Prostate gland (tissue), 2 donors: ENCODE data around the gene IRX2.

Experiments used
- POLR2A ChIP-seq: fragments of 450-650 bp; IDR thresholded peaks from one replicate; pipeline ENCODE4 v1.6.1; 2016; ENCODE audit warnings: antibody characterized with exemption, mild to moderate bottlenecking
- POLR2AphosphoS5 ChIP-seq: sonication (generic); formaldehyde crosslinking; IDR thresholded peaks from one replicate; pipeline ENCODE4 v1.6.1; 2017; ENCODE audit warnings: antibody characterized with exemption
- TF ChIP-seq, protein P1 (sequence below), 4 experiments: fragments of 200-600 bp in 2 of 4; fragments of 450-650 bp in 2 of 4; sonication (generic) in 2 of 4; IDR thresholded peaks; 1 replicate in 3 of 4; 2 replicates in 1 of 4; pipeline ENCODE4 v1.5.1; 2016 to 2019; ENCODE audit warnings: antibody characterized with exemption in 4 of 4, mild to moderate bottlenecking in 2 of 4, moderate library complexity in 2 of 4

DNA sequence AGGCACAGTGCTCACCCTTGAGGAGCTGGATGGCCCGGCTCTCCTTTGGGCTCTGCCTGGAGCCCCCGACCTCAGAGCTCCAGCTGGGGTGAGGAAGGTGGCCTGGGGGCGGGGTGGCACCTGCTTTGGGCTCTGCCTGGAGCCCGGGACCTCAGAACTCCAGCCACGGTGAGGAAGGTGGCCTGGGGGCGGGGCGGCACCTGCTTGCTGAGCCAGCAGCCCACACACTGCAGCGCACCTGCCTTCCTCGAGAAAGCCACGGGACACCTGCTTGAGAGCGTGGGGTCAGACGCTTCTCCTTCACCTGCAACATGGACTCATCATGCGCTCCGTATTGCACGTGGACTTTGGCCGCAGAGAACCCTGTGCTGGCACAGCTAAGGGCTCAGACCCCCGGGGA, 51.8 kb downstream of the IRX2 start:
- TF ChIP-seq, protein P1, sequence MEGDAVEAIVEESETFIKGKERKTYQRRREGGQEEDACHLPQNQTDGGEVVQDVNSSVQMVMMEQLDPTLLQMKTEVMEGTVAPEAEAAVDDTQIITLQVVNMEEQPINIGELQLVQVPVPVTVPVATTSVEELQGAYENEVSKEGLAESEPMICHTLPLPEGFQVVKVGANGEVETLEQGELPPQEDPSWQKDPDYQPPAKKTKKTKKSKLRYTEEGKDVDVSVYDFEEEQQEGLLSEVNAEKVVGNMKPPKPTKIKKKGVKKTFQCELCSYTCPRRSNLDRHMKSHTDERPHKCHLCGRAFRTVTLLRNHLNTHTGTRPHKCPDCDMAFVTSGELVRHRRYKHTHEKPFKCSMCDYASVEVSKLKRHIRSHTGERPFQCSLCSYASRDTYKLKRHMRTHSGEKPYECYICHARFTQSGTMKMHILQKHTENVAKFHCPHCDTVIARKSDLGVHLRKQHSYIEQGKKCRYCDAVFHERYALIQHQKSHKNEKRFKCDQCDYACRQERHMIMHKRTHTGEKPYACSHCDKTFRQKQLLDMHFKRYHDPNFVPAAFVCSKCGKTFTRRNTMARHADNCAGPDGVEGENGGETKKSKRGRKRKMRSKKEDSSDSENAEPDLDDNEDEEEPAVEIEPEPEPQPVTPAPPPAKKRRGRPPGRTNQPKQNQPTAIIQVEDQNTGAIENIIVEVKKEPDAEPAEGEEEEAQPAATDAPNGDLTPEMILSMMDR (IDR thresholded peaks at IDR 0.05): no peak
- TF ChIP-seq POLR2AphosphoS5 (no peak), POLR2A (no peak)
